ENCODE results near the gene HBA2.
"Not testable (repeated sequence)": the region's sequence is repeated elsewhere in the genome, so short reads cannot be mapped to it uniquely, and the experiment has no call there.

Gene HBA2

GRCh38 chr16:172374-172941, at the start of gene HBA2:
Gene HBA2 (plus strand): TSS chr16:172876. CDS start chr16:172913, 37 bp downstream.
- not testable (repeated sequence) for DNase-seq

GRCh38 chr16:123558-124350, 48.9 kb upstream of the HBA2 start:
- DNase-seq: not testable (repeated sequence)

GRCh38 chr16:125011-125410, 47.7 kb upstream of the HBA2 start:
- no peak for DNase-seq

DNA sequence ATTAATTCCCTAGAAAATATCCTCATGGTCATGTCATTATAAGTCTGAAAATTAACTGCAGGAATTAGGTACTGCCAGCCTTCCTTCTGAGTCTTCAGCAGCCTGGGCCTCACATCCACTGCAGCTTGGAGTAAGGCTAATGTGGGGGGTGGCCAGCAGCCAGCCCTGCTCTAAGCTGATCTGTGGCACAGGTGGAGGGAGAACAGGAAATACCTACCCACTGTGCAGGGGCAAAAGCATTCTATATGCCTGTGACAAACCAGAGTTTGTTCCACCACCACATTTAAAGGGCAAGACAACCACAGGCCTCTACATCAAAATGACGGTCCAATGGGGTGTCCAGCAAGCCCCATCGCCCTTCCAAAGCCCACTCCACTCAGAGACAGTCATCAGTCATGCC, 43.6 kb upstream of the HBA2 start:
- no peak for DNase-seq

- no peak for DNase-seq
Measured at GRCh38 chr16:130533-131173, 42.0 kb upstream of the HBA2 start.

- DNase-seq: no peak
Measured at GRCh38 chr16:132120-132519, 40.6 kb upstream of the HBA2 start.

DNA sequence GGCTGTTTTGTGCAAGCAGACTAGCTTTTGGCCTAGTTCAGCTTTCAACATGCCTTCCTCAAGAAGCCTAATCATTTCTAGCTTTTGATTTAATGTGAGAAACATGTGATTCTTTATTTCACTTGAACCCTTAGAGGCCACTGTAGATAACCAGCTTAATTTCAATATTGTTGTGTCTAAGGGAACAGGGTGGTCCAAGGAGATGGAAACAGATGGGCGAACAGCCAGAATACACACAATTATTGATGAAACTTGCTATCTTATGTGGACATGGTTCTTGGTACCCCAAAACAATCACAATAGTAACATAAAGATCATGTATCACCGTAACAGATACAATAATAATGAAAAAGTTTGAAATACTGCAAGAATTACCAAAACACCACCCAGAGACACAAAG, 39.0 kb upstream of the HBA2 start:
- DNase-seq: no peak

DNA sequence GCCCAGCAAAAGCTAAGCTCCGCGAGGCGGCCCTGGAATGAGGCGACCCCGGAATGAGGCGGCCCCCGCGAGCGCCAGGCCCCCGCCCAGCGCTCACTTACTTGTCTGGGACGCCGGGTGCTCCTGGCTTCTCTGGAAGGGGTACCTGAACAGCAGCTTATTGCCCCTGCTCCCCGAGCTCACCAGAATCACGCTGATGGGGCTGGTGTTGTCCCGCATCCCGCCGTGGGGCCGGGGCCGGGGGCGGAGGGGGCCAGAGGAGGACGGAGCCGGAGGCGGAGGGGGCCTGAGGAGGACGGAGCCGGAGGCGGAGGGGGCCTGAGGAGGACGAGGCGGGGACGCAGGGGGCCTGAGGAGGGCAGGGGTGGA, 34.6 kb upstream of the HBA2 start:
- peak; percentile 71 for DNase-seq

GRCh38 chr16:140175-140857, 32.4 kb upstream of the HBA2 start:
- DNase-seq: no peak

- no peak for DNase-seq
Measured at GRCh38 chr16:142405-142967, 30.2 kb upstream of the HBA2 start.

GRCh38 chr16:143047-143446, 29.6 kb upstream of the HBA2 start:
- DNase-seq: no peak

- DNase-seq: no peak
Measured at GRCh38 chr16:143456-143855, 29.2 kb upstream of the HBA2 start.

DNA sequence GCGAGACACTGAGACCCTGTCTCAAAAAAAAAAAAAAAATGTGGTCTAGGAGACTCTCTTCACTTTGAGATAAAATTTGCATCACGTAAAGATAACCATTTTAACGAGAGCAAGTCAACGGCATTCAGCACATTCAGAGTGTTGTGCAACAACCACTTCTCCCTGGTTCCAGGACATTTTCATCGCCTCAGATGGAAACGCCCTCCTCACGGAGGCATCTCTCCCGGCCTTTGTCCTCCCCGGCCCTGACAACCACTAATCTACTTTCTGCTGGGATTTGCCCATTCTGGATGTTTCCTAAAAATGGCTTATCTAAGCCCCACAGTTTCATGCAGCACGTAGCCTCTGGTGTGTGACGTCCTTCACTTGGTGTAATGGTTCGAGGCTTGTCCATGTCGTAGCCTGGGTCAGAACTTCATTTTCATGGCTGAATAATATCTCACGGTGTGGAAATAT, 27.9 kb upstream of the HBA2 start:
- DNase-seq: no peak

- no peak for DNase-seq
Measured at GRCh38 chr16:146646-147045, 26.0 kb upstream of the HBA2 start.

GRCh38 chr16:149024-149660, 23.5 kb upstream of the HBA2 start:
- no peak for DNase-seq

- DNase-seq: no peak
Measured at GRCh38 chr16:152141-153128, 20.2 kb upstream of the HBA2 start, which contains the start of gene HBZ. Gene HBZ (plus strand): TSS chr16:152644. CDS start chr16:152910, 266 bp downstream.

- not testable (repeated sequence) for DNase-seq
Measured at GRCh38 chr16:153129-153521, 19.6 kb upstream of the HBA2 start.

- DNase-seq: not testable (repeated sequence)
Measured at GRCh38 chr16:153550-154216, 19.0 kb upstream of the HBA2 start.

GRCh38 chr16:154217-155030, 18.3 kb upstream of the HBA2 start:
- DNase-seq: no peak

GRCh38 chr16:155031-155398, 17.7 kb upstream of the HBA2 start:
- no peak for DNase-seq
